NT2/D1 (cell line): ENCODE measurements around the gene HAUS8.

ENCODE experiments used
- DNase-seq: peaks from one replicate; pipeline ENCODE4 v3.0.0-alpha.2; 2011; ENCODE audit warnings: low read depth, low spot score
- H3K27me3 ChIP-seq: 2 replicates; pipeline ENCODE4 v1.6.0; 2011; ENCODE audit warnings: mild to moderate bottlenecking; ENCODE audit not compliant: insufficient read length, insufficient read depth
- H3K36me3 ChIP-seq: 2 replicates; pipeline ENCODE4 v1.6.1; 2011; ENCODE audit warnings: mild to moderate bottlenecking, low read length, mixed read lengths; ENCODE audit not compliant: insufficient read depth, insufficient read length
- H3K4me1 ChIP-seq: 2 replicates; pipeline ENCODE4 v1.5.1; 2011; ENCODE audit not compliant: insufficient read depth, insufficient read length
- H3K4me3 ChIP-seq: 2 replicates; pipeline ENCODE4 v1.5.1; 2011; ENCODE audit warnings: low read depth; ENCODE audit not compliant: insufficient read length
- H3K9ac ChIP-seq: 2 replicates; pipeline ENCODE4 v1.6.0; 2011; ENCODE audit warnings: low read depth; ENCODE audit not compliant: insufficient read length
- H3K9me3 ChIP-seq: 2 replicates; pipeline ENCODE4 v1.5.1; 2011; ENCODE audit warnings: mild to moderate bottlenecking, low read length; ENCODE audit not compliant: insufficient read depth
- SUZ12 ChIP-seq: IDR thresholded peaks from 2 replicates; pipeline ENCODE4 v1.6.1; 2011; ENCODE audit not compliant: insufficient read length, insufficient read depth; ENCODE audit errors: extremely low read depth
- YY1 ChIP-seq: IDR thresholded peaks from 2 replicates; pipeline ENCODE4 v1.6.1; 2011; ENCODE audit not compliant: insufficient read length, insufficient read depth
- ZNF274 ChIP-seq: IDR thresholded peaks from 2 replicates; pipeline ENCODE4 v1.6.1; 2011; ENCODE audit warnings: mild to moderate bottlenecking, low read depth, low read length

Gene HAUS8

GRCh38 chr19:17004386-17004785, 70.9 kb downstream of the HAUS8 start:
- H3K4me1 ChIP-seq, result peaks cover 3% of the 10 kb centered on the region
- H3K4me3 ChIP-seq, result no peak overlapping the region
- TF ChIP-seq YY1, result no peak
- no peak for TF ChIP-seq ZNF274
- no peak for TF ChIP-seq SUZ12
- no peaks in the 10 kb centered on the region for H3K9me3 ChIP-seq
- no peaks in the 10 kb centered on the region for H3K27me3 ChIP-seq
- no peak for DNase-seq
- no peaks in the 10 kb centered on the region for H3K36me3 ChIP-seq
- no peak overlapping the region for H3K9ac ChIP-seq

GRCh38 chr19:17002455-17002854, 72.8 kb downstream of the HAUS8 start:
- no peaks in the 10 kb centered on the region for H3K36me3 ChIP-seq
- H3K27me3 ChIP-seq, result no peaks in the 10 kb centered on the region
- peaks cover 3% of the 10 kb centered on the region for H3K4me1 ChIP-seq
- H3K9me3 ChIP-seq, result peaks cover 7% of the 10 kb centered on the region; the same call in 1 of the 2 replicates
- DNase-seq, result no peak
- TF ChIP-seq ZNF274, result no peak
- no peak for TF ChIP-seq YY1
- no peak for TF ChIP-seq SUZ12
- H3K9ac ChIP-seq, result no peak overlapping the region
- no peak overlapping the region for H3K4me3 ChIP-seq

DNA sequence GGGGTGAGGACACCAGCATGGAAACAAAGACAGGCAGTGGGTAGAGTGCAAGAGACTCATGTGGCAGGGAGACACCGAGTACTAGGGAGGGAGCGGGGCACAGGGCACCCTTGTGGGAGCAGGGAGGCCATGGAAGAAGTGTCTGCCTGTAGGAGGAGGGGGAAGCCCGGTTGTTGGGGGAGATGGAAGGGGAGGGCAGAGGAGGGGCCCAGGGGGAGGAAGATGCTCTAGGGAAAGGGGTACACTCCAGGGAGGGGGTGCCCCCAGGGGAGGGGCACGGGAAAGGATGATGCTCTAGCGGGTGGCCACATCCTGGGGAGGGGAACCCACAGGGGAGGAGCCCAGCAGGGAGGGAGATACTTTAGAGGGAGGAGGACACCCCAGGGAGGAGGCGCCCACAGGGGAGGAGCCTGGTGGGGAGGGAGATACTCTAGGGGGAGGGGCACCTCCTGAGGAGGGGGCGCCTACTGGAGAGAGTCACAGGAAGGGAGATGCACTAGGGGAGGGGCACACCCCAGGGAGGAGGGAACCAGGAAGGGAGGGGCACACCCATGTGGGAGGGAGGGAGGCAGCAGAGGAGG, 73.6 kb downstream of the HAUS8 start:
- Histone ChIP-seq H3K36me3 (no peaks in the 10 kb centered on the region), H3K27me3 (no peaks in the 10 kb centered on the region), H3K4me3 (no peak overlapping the region), H3K4me1 (peaks cover 3% of the 10 kb centered on the region), H3K9me3 (peaks cover 7% of the 10 kb centered on the region; the same call in 1 of the 2 replicates), H3K9ac (no peak overlapping the region)
- no peak for DNase-seq
- no peak for TF ChIP-seq ZNF274
- no peak for TF ChIP-seq YY1
- TF ChIP-seq SUZ12, result no peak
